WTC11 (cell line): ENCODE results near the gene PSMB2. TPM values are rescaled to one million over a fixed set of nuclear protein-coding genes. Genes with fewer than 3 reads are reported as not detected.
A peak's percentile ranks its signal among the peaks of the same experiment; 100 is the strongest.

ENCODE experiments used
- ESRRA ChIP-seq: sonication (generic); formaldehyde crosslinking; IDR thresholded peaks from 2 replicates; pipeline ENCODE4 v1.8.1; 2022; ENCODE audit warnings: mild to moderate bottlenecking, missing genetic modification reagents, borderline replicate concordance
- FOXJ3 ChIP-seq: sonication (generic); formaldehyde crosslinking; IDR thresholded peaks from 2 replicates; pipeline ENCODE4 v1.9.0; 2021; ENCODE audit warnings: missing genetic modification reagents, mild to moderate bottlenecking, borderline replicate concordance
- FOXK1 ChIP-seq: sonication (generic); formaldehyde crosslinking; IDR thresholded peaks from 2 replicates; pipeline ENCODE4 v1.8.0; 2022; ENCODE audit warnings: mild to moderate bottlenecking, moderate library complexity, missing genetic modification reagents
- NFE2L1 ChIP-seq: sonication (generic); formaldehyde crosslinking; IDR thresholded peaks from 2 replicates; pipeline ENCODE4 v1.8.1; 2023; ENCODE audit warnings: missing genetic modification reagents
- NFYB ChIP-seq: sonication (generic); formaldehyde crosslinking; conservative IDR thresholded peaks from 2 replicates; pipeline ENCODE4 v1.8.0; 2022; ENCODE audit warnings: low read depth, missing genetic modification reagents
- NR2C2 ChIP-seq: sonication (generic); formaldehyde crosslinking; IDR thresholded peaks from 2 replicates; pipeline ENCODE4 v1.8.0; 2022; ENCODE audit warnings: mild to moderate bottlenecking, missing genetic modification reagents
- SP1 ChIP-seq: sonication (generic); formaldehyde crosslinking; conservative IDR thresholded peaks from 2 replicates; pipeline ENCODE4 v1.8.1; 2022; ENCODE audit warnings: missing genetic modification reagents
- TCF7 ChIP-seq: sonication (generic); formaldehyde crosslinking; IDR thresholded peaks from 2 replicates; pipeline ENCODE4 v1.8.0; 2022; ENCODE audit warnings: mild to moderate bottlenecking, low read depth, missing genetic modification reagents, moderate library complexity
- ZBTB21 ChIP-seq: sonication (generic); formaldehyde crosslinking; IDR thresholded peaks from 2 replicates; pipeline ENCODE4 v1.8.1; 2023; ENCODE audit warnings: mild to moderate bottlenecking, missing genetic modification reagents, borderline replicate concordance
- ZNF121 ChIP-seq: sonication (generic); formaldehyde crosslinking; IDR thresholded peaks from 2 replicates; pipeline ENCODE4 v1.8.0; 2023; ENCODE audit warnings: missing genetic modification reagents
- total RNA-seq: library from RNA; stranded (reverse); gene quantifications from 3 replicates; pipeline ENCODE4 v1.2.3, GENCODE V29; 2021
- TF ChIP-seq, protein P1 (sequence below): sonication (generic); formaldehyde crosslinking; IDR thresholded peaks from 2 replicates; pipeline ENCODE4 v1.8.0; 2022; ENCODE audit warnings: missing genetic modification reagents
- TF ChIP-seq, protein P2 (sequence below): sonication (generic); formaldehyde crosslinking; IDR thresholded peaks from 2 replicates; pipeline ENCODE4 v1.8.0; 2022; ENCODE audit warnings: mild to moderate bottlenecking, missing genetic modification reagents
- TF ChIP-seq, protein P3 (sequence below): sonication (generic); formaldehyde crosslinking; conservative IDR thresholded peaks from 2 replicates; pipeline ENCODE4 v1.8.1; 2022; ENCODE audit warnings: mild to moderate bottlenecking, missing genetic modification reagents
- TF ChIP-seq, protein P4 (sequence below): sonication (generic); formaldehyde crosslinking; IDR thresholded peaks from 2 replicates; pipeline ENCODE4 v1.8.1; 2022; ENCODE audit warnings: missing genetic modification reagents, borderline replicate concordance
- TF ChIP-seq, protein P5 (sequence below): sonication (generic); formaldehyde crosslinking; IDR thresholded peaks from 2 replicates; pipeline ENCODE4 v1.8.1; 2022; ENCODE audit warnings: mild to moderate bottlenecking, moderate library complexity, missing genetic modification reagents
- TF ChIP-seq, protein P6 (sequence below): sonication (generic); formaldehyde crosslinking; IDR thresholded peaks from 2 replicates; pipeline ENCODE4 v1.8.0; 2023; ENCODE audit warnings: mild to moderate bottlenecking, missing genetic modification reagents
- TF ChIP-seq, protein P7 (sequence below): sonication (generic); formaldehyde crosslinking; IDR thresholded peaks from 2 replicates; pipeline ENCODE4 v1.8.1; 2023; ENCODE audit warnings: mild to moderate bottlenecking, missing genetic modification reagents, moderate library complexity
- TF ChIP-seq, protein P8 (sequence below): sonication (generic); formaldehyde crosslinking; IDR thresholded peaks from 2 replicates; pipeline ENCODE4 v1.8.1; 2022; ENCODE audit warnings: mild to moderate bottlenecking, missing genetic modification reagents, moderate library complexity, borderline replicate concordance
- TF ChIP-seq, protein P9 (sequence below): sonication (generic); formaldehyde crosslinking; IDR thresholded peaks from 2 replicates; pipeline ENCODE4 v1.8.0; 2022; ENCODE audit warnings: mild to moderate bottlenecking, missing genetic modification reagents

PSMB2 gene
- total RNA-seq, 1 experiment from 2014 or later: 76.7 TPM

DNA sequence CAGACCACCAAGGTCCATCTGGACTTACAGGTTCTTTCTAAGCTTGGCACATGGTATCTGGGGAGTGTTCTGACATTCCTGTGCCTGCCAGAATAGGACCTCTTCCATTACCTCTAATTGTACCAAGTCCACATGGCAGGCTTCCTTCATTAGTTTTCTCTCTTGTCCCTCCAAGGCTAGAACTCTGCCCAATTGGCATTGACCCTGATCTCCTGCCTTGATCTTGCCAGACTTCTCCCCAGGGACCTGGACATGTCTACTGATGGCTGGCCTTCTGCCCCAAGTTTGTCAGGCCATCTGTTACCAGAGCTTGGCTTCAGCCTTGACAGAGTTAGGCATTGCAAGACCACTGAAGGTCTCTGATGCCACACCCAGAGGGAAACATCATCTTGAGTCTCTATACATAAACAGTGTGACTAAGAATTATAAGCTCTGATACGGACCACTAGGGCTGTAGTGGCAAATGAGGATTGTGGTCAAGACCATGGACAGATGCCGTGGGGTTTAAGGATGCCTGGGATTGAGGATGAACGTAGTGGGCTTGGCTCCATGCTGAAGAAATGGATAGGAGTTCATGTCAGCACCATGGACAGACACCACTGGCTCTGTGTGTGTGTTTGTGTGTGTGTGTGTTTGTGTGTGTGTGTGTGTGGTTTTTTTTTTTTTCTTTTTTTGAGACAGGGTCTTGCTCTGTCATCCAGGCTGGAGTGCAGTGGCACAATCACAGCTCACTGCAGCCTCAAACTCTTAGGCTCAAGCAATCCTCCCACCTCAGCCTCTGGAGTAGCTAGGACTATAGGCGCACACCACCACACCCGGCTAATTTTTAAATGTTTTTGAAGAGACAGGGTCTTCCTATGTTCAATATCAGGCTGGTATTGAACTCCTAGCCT, 19.5 kb upstream of the PSMB2 start (continued):
- TF ChIP-seq, protein P1, sequence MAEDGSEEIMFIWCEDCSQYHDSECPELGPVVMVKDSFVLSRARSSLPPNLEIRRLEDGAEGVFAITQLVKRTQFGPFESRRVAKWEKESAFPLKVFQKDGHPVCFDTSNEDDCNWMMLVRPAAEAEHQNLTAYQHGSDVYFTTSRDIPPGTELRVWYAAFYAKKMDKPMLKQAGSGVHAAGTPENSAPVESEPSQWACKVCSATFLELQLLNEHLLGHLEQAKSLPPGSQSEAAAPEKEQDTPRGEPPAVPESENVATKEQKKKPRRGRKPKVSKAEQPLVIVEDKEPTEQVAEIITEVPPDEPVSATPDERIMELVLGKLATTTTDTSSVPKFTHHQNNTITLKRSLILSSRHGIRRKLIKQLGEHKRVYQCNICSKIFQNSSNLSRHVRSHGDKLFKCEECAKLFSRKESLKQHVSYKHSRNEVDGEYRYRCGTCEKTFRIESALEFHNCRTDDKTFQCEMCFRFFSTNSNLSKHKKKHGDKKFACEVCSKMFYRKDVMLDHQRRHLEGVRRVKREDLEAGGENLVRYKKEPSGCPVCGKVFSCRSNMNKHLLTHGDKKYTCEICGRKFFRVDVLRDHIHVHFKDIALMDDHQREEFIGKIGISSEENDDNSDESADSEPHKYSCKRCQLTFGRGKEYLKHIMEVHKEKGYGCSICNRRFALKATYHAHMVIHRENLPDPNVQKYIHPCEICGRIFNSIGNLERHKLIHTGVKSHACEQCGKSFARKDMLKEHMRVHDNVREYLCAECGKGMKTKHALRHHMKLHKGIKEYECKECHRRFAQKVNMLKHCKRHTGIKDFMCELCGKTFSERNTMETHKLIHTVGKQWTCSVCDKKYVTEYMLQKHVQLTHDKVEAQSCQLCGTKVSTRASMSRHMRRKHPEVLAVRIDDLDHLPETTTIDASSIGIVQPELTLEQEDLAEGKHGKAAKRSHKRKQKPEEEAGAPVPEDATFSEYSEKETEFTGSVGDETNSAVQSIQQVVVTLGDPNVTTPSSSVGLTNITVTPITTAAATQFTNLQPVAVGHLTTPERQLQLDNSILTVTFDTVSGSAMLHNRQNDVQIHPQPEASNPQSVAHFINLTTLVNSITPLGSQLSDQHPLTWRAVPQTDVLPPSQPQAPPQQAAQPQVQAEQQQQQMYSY (CRISPR knock-in tag): no peak
- TF ChIP-seq, protein P2, sequence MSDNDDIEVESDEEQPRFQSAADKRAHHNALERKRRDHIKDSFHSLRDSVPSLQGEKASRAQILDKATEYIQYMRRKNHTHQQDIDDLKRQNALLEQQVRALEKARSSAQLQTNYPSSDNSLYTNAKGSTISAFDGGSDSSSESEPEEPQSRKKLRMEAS (CRISPR knock-in tag): peak; percentile 35; the same call in 1 of the 2 replicates
- TF ChIP-seq, protein P3, sequence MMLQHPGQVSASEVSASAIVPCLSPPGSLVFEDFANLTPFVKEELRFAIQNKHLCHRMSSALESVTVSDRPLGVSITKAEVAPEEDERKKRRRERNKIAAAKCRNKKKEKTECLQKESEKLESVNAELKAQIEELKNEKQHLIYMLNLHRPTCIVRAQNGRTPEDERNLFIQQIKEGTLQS (CRISPR knock-in tag): 0 out of 2 replicates have a peak, but pooled peaks have one; percentile 33
- TF ChIP-seq, protein P4, sequence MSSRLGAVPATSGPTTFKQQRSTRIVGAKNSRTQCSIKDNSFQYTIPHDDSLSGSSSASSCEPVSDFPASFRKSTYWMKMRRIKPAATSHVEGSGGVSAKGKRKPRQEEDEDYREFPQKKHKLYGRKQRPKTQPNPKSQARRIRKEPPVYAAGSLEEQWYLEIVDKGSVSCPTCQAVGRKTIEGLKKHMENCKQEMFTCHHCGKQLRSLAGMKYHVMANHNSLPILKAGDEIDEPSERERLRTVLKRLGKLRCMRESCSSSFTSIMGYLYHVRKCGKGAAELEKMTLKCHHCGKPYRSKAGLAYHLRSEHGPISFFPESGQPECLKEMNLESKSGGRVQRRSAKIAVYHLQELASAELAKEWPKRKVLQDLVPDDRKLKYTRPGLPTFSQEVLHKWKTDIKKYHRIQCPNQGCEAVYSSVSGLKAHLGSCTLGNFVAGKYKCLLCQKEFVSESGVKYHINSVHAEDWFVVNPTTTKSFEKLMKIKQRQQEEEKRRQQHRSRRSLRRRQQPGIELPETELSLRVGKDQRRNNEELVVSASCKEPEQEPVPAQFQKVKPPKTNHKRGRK (CRISPR knock-in tag): 0 out of 2 replicates have a peak, but pooled peaks have one; percentile 23
- peak; percentile 78; the same call in 1 of the 2 replicates for TF ChIP-seq FOXK1 (CRISPR knock-in tag)
- TF ChIP-seq, protein P5, sequence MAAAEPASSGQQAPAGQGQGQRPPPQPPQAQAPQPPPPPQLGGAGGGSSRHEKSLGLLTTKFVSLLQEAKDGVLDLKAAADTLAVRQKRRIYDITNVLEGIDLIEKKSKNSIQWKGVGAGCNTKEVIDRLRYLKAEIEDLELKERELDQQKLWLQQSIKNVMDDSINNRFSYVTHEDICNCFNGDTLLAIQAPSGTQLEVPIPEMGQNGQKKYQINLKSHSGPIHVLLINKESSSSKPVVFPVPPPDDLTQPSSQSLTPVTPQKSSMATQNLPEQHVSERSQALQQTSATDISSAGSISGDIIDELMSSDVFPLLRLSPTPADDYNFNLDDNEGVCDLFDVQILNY (CRISPR knock-in tag): peak; percentile 30; the same call in 1 of the 2 replicates
- TF ChIP-seq, protein P6, sequence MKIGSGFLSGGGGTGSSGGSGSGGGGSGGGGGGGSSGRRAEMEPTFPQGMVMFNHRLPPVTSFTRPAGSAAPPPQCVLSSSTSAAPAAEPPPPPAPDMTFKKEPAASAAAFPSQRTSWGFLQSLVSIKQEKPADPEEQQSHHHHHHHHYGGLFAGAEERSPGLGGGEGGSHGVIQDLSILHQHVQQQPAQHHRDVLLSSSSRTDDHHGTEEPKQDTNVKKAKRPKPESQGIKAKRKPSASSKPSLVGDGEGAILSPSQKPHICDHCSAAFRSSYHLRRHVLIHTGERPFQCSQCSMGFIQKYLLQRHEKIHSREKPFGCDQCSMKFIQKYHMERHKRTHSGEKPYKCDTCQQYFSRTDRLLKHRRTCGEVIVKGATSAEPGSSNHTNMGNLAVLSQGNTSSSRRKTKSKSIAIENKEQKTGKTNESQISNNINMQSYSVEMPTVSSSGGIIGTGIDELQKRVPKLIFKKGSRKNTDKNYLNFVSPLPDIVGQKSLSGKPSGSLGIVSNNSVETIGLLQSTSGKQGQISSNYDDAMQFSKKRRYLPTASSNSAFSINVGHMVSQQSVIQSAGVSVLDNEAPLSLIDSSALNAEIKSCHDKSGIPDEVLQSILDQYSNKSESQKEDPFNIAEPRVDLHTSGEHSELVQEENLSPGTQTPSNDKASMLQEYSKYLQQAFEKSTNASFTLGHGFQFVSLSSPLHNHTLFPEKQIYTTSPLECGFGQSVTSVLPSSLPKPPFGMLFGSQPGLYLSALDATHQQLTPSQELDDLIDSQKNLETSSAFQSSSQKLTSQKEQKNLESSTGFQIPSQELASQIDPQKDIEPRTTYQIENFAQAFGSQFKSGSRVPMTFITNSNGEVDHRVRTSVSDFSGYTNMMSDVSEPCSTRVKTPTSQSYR: peak; percentile 76; the same call in 1 of the 2 replicates
- peak; percentile 50; the same call in 1 of the 2 replicates for TF ChIP-seq ZBTB21
- TF ChIP-seq, protein P7, sequence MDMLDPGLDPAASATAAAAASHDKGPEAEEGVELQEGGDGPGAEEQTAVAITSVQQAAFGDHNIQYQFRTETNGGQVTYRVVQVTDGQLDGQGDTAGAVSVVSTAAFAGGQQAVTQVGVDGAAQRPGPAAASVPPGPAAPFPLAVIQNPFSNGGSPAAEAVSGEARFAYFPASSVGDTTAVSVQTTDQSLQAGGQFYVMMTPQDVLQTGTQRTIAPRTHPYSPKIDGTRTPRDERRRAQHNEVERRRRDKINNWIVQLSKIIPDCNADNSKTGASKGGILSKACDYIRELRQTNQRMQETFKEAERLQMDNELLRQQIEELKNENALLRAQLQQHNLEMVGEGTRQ (CRISPR knock-in tag): no peak
- TF ChIP-seq NFE2L1 (CRISPR knock-in tag): peak; percentile 93
- no peak for TF ChIP-seq FOXJ3 (CRISPR knock-in tag)
- 0 out of 2 replicates have a peak, but pooled peaks have one; percentile 30 for TF ChIP-seq NFYB (CRISPR knock-in tag)
- peak; percentile 43; the same call in 1 of the 2 replicates for TF ChIP-seq SP1
- 0 out of 2 replicates have a peak, but pooled peaks have one; percentile 33 for TF ChIP-seq NR2C2 (CRISPR knock-in tag)
- TF ChIP-seq, protein P8, sequence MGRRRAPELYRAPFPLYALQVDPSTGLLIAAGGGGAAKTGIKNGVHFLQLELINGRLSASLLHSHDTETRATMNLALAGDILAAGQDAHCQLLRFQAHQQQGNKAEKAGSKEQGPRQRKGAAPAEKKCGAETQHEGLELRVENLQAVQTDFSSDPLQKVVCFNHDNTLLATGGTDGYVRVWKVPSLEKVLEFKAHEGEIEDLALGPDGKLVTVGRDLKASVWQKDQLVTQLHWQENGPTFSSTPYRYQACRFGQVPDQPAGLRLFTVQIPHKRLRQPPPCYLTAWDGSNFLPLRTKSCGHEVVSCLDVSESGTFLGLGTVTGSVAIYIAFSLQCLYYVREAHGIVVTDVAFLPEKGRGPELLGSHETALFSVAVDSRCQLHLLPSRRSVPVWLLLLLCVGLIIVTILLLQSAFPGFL (CRISPR knock-in tag): peak; percentile 48; the same call in 1 of the 2 replicates
- TF ChIP-seq ZNF121 (CRISPR knock-in tag): 0 out of 2 replicates have a peak, but pooled peaks have one; percentile 8
- TF ChIP-seq, protein P9, sequence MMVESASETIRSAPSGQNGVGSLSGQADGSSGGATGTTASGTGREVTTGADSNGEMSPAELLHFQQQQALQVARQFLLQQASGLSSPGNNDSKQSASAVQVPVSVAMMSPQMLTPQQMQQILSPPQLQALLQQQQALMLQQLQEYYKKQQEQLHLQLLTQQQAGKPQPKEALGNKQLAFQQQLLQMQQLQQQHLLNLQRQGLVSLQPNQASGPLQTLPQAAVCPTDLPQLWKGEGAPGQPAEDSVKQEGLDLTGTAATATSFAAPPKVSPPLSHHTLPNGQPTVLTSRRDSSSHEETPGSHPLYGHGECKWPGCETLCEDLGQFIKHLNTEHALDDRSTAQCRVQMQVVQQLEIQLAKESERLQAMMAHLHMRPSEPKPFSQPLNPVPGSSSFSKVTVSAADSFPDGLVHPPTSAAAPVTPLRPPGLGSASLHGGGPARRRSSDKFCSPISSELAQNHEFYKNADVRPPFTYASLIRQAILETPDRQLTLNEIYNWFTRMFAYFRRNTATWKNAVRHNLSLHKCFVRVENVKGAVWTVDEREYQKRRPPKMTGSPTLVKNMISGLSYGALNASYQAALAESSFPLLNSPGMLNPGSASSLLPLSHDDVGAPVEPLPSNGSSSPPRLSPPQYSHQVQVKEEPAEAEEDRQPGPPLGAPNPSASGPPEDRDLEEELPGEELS (CRISPR knock-in tag): peak; percentile 87; the same call in 1 of the 2 replicates
- 0 out of 2 replicates have a peak, but pooled peaks have one; percentile 81 for TF ChIP-seq TCF7 (CRISPR knock-in tag)
- TF ChIP-seq ESRRA (CRISPR knock-in tag): peak; percentile 77; the same call in 1 of the 2 replicates
